Activated CD4-positive, alpha-beta memory T cell treated with anti-CD3 and anti-CD28 coated beads, Interleukin-2, amount 10 ng/mL, durations not matched to agents 7 days and 5 days (primary cell): ENCODE data around the gene SLC6A20. TPM values are rescaled to one million over a fixed set of nuclear protein-coding genes. Genes with fewer than 3 reads are reported as not detected.

Experiments used
- CTCF ChIA-PET: fragments of 350-600 bp; sonication (Branson Sonifier 250); formaldehyde crosslinking; loops from one replicate; lab custom pipeline; 2021; ENCODE audit warnings: antibody characterized with exemption, inconsistent platforms; lab: Charles Lee
- POLR2A ChIA-PET: fragments of 350-600 bp; sonication (Branson Sonifier 250); formaldehyde crosslinking; loops from one replicate; lab custom pipeline; 2021; ENCODE audit warnings: antibody characterized with exemption; lab: Charles Lee
- DNase-seq: peaks from one replicate; pipeline ENCODE4 v3.0.0-alpha.2; 2020
- H3K27ac Mint-ChIP-seq: one replicate; pipeline ENCODE4 v1.8.0; 2021; ENCODE audit warnings: mild to moderate bottlenecking, mixed read lengths
- H3K27me3 Mint-ChIP-seq: one replicate; pipeline ENCODE4 v1.8.0; 2021; ENCODE audit warnings: mixed read lengths
- H3K36me3 Mint-ChIP-seq: one replicate; pipeline ENCODE4 v1.8.0; 2021; ENCODE audit warnings: low read depth, mixed read lengths
- H3K4me1 Mint-ChIP-seq: one replicate; pipeline ENCODE4 v1.8.0; 2021; ENCODE audit warnings: mixed read lengths
- H3K4me3 Mint-ChIP-seq: one replicate; pipeline ENCODE4 v1.8.0; 2021; ENCODE audit warnings: mild to moderate bottlenecking, mixed read lengths
- H3K9me3 Mint-ChIP-seq: one replicate; pipeline ENCODE4 v1.8.0; 2021; ENCODE audit warnings: mixed read lengths
- total RNA-seq, 2 experiments: library from RNA; stranded (reverse); gene quantifications; one replicate each; pipeline ENCODE4 v1.2.3, GENCODE V29; 2021

SLC6A20 gene
- total RNA-seq, 2 experiments from 2014 or later, result not detected

DNA sequence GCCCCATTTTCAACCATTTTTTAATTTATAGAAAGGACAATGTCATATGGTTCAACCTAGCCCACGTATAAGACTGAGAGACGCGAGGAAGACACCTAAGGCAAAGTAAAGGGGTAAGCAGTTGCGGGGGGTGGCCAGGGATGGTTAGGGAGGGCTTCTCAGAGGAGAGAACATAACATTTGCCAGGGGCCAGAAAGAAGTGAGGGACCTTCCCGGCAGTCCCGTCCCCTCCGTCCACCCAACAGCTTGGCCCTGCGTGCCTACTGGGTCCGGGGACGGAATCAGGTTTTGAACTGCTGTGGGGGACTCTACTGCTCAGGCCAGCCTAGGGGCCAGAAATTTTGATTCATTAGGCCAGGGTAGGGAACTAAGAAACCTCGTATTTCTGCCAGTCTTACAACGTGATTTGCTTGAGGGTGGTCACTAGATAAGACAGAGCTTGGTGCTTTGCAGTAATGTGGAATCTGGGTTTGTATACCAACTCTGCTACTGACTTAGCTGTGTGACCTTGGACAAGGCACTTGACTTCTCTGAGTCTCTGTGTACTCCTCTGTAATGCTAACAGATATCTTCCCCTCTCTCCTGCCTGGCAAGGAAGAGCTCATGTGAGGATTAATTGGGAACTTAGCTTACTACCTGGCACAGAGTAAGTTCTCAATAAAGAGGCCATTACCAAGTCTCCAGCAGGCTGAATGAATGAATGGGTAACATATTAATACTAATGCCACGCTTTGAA lies 734 bp upstream of the SLC6A20 start:
- Mint-ChIP-seq H3K4me3 (peak overlapping the region; percentile 33), H3K27me3 (peaks cover 70% of the 10 kb centered on the region), H3K4me1 (peaks cover 7% of the 10 kb centered on the region), H3K36me3 (peaks cover 2% of the 10 kb centered on the region), H3K27ac (no peak overlapping the region), H3K9me3 (no peaks in the 10 kb centered on the region)
- no peak for DNase-seq
- ChIA-PET POLR2A (no interaction called here), CTCF (interaction anchor here (0.6 kb wide), 1 partner anchor 20 kb away, joined by 4 read pairs; no protein-coding TSS in a partner anchor)

GRCh38 chr3:45795509-45795881 lies 841 bp downstream of the SLC6A20 start:
- no peak for DNase-seq
- H3K27ac Mint-ChIP-seq, result no peak overlapping the region
- H3K9me3 Mint-ChIP-seq, result no peaks in the 10 kb centered on the region
- CTCF ChIA-PET, result no interaction called here
- H3K36me3 Mint-ChIP-seq, result peaks cover 2% of the 10 kb centered on the region
- H3K27me3 Mint-ChIP-seq, result peaks cover 76% of the 10 kb centered on the region
- POLR2A ChIA-PET, result no interaction called here
- peaks cover 7% of the 10 kb centered on the region for H3K4me1 Mint-ChIP-seq
- H3K4me3 Mint-ChIP-seq, result peak overlapping the region; percentile 67

GRCh38 chr3:45794660-45795059 lies 1.7 kb downstream of the SLC6A20 start:
- peaks cover 4% of the 10 kb centered on the region for H3K9me3 Mint-ChIP-seq
- peaks cover 82% of the 10 kb centered on the region for H3K27me3 Mint-ChIP-seq
- H3K36me3 Mint-ChIP-seq, result peaks cover 2% of the 10 kb centered on the region
- H3K27ac Mint-ChIP-seq, result no peak overlapping the region
- POLR2A ChIA-PET, result no interaction called here
- H3K4me1 Mint-ChIP-seq, result peaks cover 7% of the 10 kb centered on the region
- H3K4me3 Mint-ChIP-seq, result no peak overlapping the region
- DNase-seq, result no peak
- CTCF ChIA-PET, result no interaction called here

DNA sequence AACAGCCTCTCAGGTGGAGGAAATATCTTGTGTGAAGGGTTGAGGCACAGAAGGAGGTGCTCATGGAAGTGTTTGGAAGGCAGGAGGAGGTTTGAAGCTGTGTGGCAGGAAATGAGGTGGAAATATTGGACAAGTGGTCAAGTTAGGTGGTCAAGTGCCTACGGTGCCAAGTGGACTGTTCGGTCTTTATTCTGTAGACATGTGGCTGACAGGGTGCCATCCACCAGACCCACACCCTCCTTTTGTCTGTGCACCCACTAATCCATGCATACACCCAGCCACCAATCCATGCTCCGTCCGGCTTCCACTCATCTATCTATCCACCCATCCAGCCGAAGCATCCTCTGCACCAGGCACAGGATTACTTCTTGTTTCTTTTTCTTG lies 2.2 kb downstream of the SLC6A20 start:
- ChIA-PET POLR2A (no interaction called here), CTCF (no interaction called here)
- H3K4me3 Mint-ChIP-seq, result no peak overlapping the region
- DNase-seq, result no peak
- H3K36me3 Mint-ChIP-seq, result peaks cover 2% of the 10 kb centered on the region
- peaks cover 5% of the 10 kb centered on the region for H3K9me3 Mint-ChIP-seq
- no peak overlapping the region for H3K27ac Mint-ChIP-seq
- peaks cover 7% of the 10 kb centered on the region for H3K4me1 Mint-ChIP-seq
- peaks cover 78% of the 10 kb centered on the region for H3K27me3 Mint-ChIP-seq

- Mint-ChIP-seq H3K27ac (no peak overlapping the region), H3K27me3 (peaks cover 77% of the 10 kb centered on the region), H3K9me3 (peaks cover 7% of the 10 kb centered on the region), H3K4me3 (no peak overlapping the region), H3K4me1 (peaks cover 7% of the 10 kb centered on the region), H3K36me3 (peaks cover 2% of the 10 kb centered on the region)
- no peak for DNase-seq
- ChIA-PET CTCF (no interaction called here), POLR2A (no interaction called here)
These were observed 2.7 kb downstream of the SLC6A20 start for GRCh38 chr3:45793482-45794176.

GRCh38 chr3:45792516-45793172 lies 3.7 kb downstream of the SLC6A20 start:
- H3K4me1 Mint-ChIP-seq, result peaks cover 7% of the 10 kb centered on the region
- H3K27me3 Mint-ChIP-seq, result peaks cover 75% of the 10 kb centered on the region
- POLR2A ChIA-PET, result no interaction called here
- H3K27ac Mint-ChIP-seq, result no peak overlapping the region
- H3K36me3 Mint-ChIP-seq, result peaks cover 2% of the 10 kb centered on the region
- peaks cover 7% of the 10 kb centered on the region for H3K9me3 Mint-ChIP-seq
- DNase-seq, result no peak
- H3K4me3 Mint-ChIP-seq, result no peak overlapping the region
- CTCF ChIA-PET, result no interaction called here

DNA sequence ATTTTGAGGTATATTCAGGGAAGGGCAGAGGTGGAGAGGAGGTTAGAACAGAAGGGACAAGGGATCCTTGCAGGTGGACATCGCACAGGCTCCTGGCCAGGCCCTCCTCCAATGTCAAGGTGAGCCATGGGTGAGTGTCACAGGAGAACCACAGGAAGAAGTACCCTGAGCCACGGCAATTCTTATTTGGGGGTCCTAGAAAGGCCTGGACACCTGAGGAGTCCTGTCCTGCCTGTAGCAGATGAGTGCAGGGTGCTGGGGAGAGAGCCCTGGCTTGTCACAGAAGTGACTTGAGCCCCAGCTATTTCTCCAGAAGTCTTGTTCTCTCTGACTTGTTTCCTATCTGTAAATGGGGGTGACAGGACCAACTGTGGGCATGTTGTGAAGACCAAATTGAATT lies 4.3 kb downstream of the SLC6A20 start:
- H3K9me3 Mint-ChIP-seq, result peaks cover 7% of the 10 kb centered on the region
- DNase-seq, result no peak
- POLR2A ChIA-PET, result no interaction called here
- CTCF ChIA-PET, result no interaction called here
- no peak overlapping the region for H3K4me3 Mint-ChIP-seq
- no peak overlapping the region for H3K27ac Mint-ChIP-seq
- H3K36me3 Mint-ChIP-seq, result peaks cover 2% of the 10 kb centered on the region
- H3K27me3 Mint-ChIP-seq, result peaks cover 75% of the 10 kb centered on the region
- H3K4me1 Mint-ChIP-seq, result peaks cover 7% of the 10 kb centered on the region

- Mint-ChIP-seq H3K27me3 (peaks cover 76% of the 10 kb centered on the region), H3K36me3 (peaks cover 2% of the 10 kb centered on the region), H3K4me3 (no peak overlapping the region), H3K4me1 (peaks cover 3% of the 10 kb centered on the region), H3K9me3 (peaks cover 7% of the 10 kb centered on the region), H3K27ac (no peak overlapping the region)
- POLR2A ChIA-PET, result interaction anchor here (1.1 kb wide), 1 partner anchor 10 kb away, joined by 3 read pairs; no protein-coding TSS in a partner anchor
- CTCF ChIA-PET, result interaction anchor here (0.8 kb wide), 1 partner anchor 11 kb away, joined by 3 read pairs; no protein-coding TSS in a partner anchor
- DNase-seq, result no peak
These were observed 5.7 kb downstream of the SLC6A20 start for GRCh38 chr3:45790596-45790995.

DNA sequence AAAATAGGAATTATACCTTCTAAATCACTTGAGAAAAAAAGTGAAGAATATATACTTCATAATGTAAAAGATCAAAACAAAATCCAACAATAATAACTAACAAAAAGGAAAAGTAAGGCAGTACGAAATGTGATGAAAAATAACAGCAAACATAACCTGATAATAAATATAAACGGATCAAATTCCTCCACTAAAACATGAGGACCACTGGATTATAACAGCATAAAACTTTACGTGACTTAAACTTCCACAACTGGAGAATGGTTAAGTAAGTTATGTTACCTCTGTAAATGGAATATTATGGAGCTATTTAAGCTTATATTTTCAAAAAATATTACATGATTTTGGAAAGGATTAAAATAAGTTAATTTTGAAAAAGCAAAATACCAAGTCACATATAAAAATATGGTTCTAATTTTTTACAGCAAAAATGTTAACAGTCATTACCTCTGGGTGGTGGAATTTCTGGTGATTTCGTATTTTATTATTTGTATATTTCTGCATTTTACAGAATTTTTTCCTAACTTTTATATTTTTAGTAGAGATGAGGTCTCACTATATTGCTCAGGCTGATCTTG lies 7.0 kb downstream of the SLC6A20 start:
- DNase-seq, result no peak
- ChIA-PET POLR2A (no interaction called here), CTCF (no interaction called here)
- H3K4me1 Mint-ChIP-seq, result no peaks in the 10 kb centered on the region
- peaks cover 7% of the 10 kb centered on the region for H3K9me3 Mint-ChIP-seq
- H3K36me3 Mint-ChIP-seq, result no peaks in the 10 kb centered on the region
- no peak overlapping the region for H3K27ac Mint-ChIP-seq
- no peak overlapping the region for H3K4me3 Mint-ChIP-seq
- peaks cover 73% of the 10 kb centered on the region for H3K27me3 Mint-ChIP-seq

DNA sequence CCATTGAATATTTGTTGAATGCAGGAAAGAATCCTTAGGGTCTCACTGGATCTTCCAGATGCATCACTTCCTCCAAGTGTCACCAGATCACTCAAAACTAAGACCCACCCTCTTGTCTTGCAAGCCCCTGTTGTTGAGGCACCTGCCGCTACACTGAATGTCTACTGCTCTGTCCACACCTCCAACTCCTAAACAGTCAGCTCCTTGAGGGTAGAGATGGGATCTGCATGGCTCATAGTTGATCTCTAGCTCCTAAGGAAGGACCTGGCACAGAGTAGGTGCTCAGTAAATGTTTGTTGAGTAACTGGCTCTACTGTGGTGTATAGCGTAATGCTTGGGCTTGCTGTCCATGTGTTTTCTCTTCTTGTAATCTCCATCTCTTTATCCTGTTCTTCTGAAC lies 8.8 kb downstream of the SLC6A20 start:
- Mint-ChIP-seq H3K4me1 (no peaks in the 10 kb centered on the region), H3K36me3 (no peaks in the 10 kb centered on the region), H3K27ac (no peak overlapping the region), H3K4me3 (no peak overlapping the region), H3K27me3 (peaks cover 61% of the 10 kb centered on the region), H3K9me3 (peaks cover 7% of the 10 kb centered on the region)
- DNase-seq, result no peak
- CTCF ChIA-PET, result no interaction called here
- POLR2A ChIA-PET, result no interaction called here

DNA sequence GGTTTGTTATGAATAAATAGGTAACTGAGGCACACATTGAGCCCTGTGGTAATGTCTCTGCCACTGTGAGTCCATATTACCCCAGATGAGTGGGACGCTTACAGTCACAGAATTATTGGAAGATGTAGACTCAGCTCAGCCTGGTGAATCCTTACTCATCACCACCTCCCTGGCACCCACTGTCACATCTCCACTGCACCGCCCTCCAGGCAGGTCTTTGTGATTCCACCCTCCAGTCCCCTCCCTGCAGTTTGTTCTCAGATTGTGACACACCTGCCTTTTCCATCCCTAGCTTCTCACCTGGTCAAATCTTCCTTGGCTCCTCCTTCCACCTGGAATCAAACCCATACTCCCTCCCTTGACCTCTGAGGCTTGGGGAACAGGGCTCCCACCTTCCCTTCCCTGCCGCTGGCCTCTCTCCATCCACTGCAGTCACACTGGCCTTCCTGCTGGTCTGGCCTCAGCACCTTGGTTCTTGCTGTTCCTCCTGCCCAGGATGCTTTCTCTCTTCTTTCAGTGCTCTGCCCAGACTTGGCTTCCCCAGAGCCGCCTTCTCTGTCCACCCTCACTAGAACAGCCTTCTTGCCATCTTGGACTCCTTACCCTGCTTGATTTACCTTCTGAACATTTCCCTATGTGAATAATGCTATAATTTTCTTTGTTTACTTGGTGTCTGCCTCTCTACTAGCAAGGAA lies 9.4 kb downstream of the SLC6A20 start:
- Mint-ChIP-seq H3K27ac (no peak overlapping the region), H3K27me3 (peaks cover 59% of the 10 kb centered on the region)

DNA sequence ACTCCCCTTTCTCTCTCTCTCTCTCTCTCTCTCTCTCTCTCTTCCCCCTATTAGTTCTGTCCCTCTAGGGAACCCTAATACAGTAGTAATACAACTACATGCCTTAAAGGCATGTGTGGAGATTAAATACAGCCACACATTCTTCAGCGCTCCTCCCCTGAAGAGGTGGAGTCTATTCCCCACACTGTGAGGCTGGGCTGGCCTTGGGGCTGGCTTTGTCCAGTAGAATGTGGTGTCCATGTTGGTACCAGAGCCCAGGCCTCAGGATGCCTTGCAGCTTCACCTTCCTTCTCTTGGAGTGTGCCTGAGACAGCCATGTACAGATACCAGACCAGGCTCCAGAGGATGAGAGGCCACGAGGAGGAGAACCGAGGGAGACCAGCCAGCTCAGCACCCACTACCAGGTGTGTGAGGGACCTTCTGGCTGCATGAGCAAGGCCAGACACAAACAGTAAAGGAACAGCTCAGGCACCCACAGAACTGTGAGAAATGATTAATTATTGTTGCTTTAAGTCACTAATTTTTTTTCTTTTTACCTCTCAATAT lies 10.7 kb downstream of the SLC6A20 start:
- H3K27ac Mint-ChIP-seq, result no peak overlapping the region
- H3K36me3 Mint-ChIP-seq, result no peaks in the 10 kb centered on the region
- DNase-seq, result no peak
- H3K9me3 Mint-ChIP-seq, result peaks cover 7% of the 10 kb centered on the region
- no peak overlapping the region for H3K4me3 Mint-ChIP-seq
- ChIA-PET CTCF (no interaction called here), POLR2A (no interaction called here)
- H3K4me1 Mint-ChIP-seq, result no peaks in the 10 kb centered on the region
- H3K27me3 Mint-ChIP-seq, result peaks cover 50% of the 10 kb centered on the region

More for the DNA sequence above, 9.4 kb downstream of the SLC6A20 start:
- ChIA-PET POLR2A (no interaction called here), CTCF (no interaction called here)
- H3K36me3 Mint-ChIP-seq, result no peaks in the 10 kb centered on the region
- no peak overlapping the region for H3K4me3 Mint-ChIP-seq
- H3K4me1 Mint-ChIP-seq, result no peaks in the 10 kb centered on the region
- DNase-seq, result no peak
- peaks cover 7% of the 10 kb centered on the region for H3K9me3 Mint-ChIP-seq
